ENCODE measurements around the gene FGF22.

FGF22 gene

GRCh38 chr19:615619-616018 lies 24.1 kb upstream of the FGF22 start:
- TF ChIP-seq EZH2 (IDR thresholded peaks at IDR 0.05; ENCODE audit: borderline replicate concordance, low read depth, low read length, severe bottlenecking) (no peak), CTCF (IDR thresholded peaks at IDR 0.05; ENCODE audit: borderline replicate concordance, extremely low read depth, low read length, poor library complexity, severe bottlenecking) (no peak)
- Histone ChIP-seq H3K4me1 (ENCODE audit: insufficient read depth, low read length) (peaks cover 16% of the 10 kb centered on the region), H3K9me3 (ENCODE audit: insufficient read depth, low read length, severe bottlenecking) (no peaks in the 10 kb centered on the region), H3K79me2 (ENCODE audit: insufficient read depth, low read length) (no peaks in the 10 kb centered on the region), H4K20me1 (ENCODE audit: insufficient read depth, low read length) (peaks cover 3% of the 10 kb centered on the region; the same call in 1 of the 2 replicates), H3K27ac (ENCODE audit: low read length) (no peak overlapping the region), H3K36me3 (ENCODE audit: insufficient read depth, low read length) (peaks cover 53% of the 10 kb centered on the region), H2AFZ (ENCODE audit: low read depth, low read length) (no peak overlapping the region), H3K27me3 (ENCODE audit: insufficient read depth, low read length, poor library complexity) (no peaks in the 10 kb centered on the region), H3K9ac (ENCODE audit: low read depth, low read length) (no peak overlapping the region), H3K4me2 (ENCODE audit: insufficient read depth, low read length) (no peak overlapping the region), H3K4me3 (ENCODE audit: low read depth in 1 of 2, low read length in 2 of 2) (no peak overlapping the region)
- no peak for DNase-seq
- ATAC-seq (ENCODE audit: insufficient read depth, low read depth) = no peak

- Histone ChIP-seq H3K9me3 (ENCODE audit: insufficient read depth, low read length, severe bottlenecking) (no peaks in the 10 kb centered on the region), H3K27me3 (ENCODE audit: insufficient read depth, low read length, poor library complexity) (no peaks in the 10 kb centered on the region), H2AFZ (ENCODE audit: low read depth, low read length) (no peak overlapping the region), H3K27ac (ENCODE audit: low read length) (no peak overlapping the region), H3K79me2 (ENCODE audit: insufficient read depth, low read length) (no peaks in the 10 kb centered on the region), H3K36me3 (ENCODE audit: insufficient read depth, low read length) (peaks cover 55% of the 10 kb centered on the region), H3K4me2 (ENCODE audit: insufficient read depth, low read length) (no peak overlapping the region), H3K9ac (ENCODE audit: low read depth, low read length) (no peak overlapping the region), H4K20me1 (ENCODE audit: insufficient read depth, low read length) (peaks cover 3% of the 10 kb centered on the region; the same call in 1 of the 2 replicates), H3K4me3 (ENCODE audit: low read depth in 1 of 2, low read length in 2 of 2) (no peak overlapping the region), H3K4me1 (ENCODE audit: insufficient read depth, low read length) (peaks cover 12% of the 10 kb centered on the region)
- no peak for TF ChIP-seq EZH2 (IDR thresholded peaks at IDR 0.05; ENCODE audit: borderline replicate concordance, low read depth, low read length, severe bottlenecking)
- TF ChIP-seq CTCF (IDR thresholded peaks at IDR 0.05; ENCODE audit: borderline replicate concordance, extremely low read depth, low read length, poor library complexity, severe bottlenecking) = no peak
- ATAC-seq (ENCODE audit: insufficient read depth, low read depth) = no peak
- DNase-seq = no peak
Measured at GRCh38 chr19:616062-616700, 23.5 kb upstream of the FGF22 start.

DNA sequence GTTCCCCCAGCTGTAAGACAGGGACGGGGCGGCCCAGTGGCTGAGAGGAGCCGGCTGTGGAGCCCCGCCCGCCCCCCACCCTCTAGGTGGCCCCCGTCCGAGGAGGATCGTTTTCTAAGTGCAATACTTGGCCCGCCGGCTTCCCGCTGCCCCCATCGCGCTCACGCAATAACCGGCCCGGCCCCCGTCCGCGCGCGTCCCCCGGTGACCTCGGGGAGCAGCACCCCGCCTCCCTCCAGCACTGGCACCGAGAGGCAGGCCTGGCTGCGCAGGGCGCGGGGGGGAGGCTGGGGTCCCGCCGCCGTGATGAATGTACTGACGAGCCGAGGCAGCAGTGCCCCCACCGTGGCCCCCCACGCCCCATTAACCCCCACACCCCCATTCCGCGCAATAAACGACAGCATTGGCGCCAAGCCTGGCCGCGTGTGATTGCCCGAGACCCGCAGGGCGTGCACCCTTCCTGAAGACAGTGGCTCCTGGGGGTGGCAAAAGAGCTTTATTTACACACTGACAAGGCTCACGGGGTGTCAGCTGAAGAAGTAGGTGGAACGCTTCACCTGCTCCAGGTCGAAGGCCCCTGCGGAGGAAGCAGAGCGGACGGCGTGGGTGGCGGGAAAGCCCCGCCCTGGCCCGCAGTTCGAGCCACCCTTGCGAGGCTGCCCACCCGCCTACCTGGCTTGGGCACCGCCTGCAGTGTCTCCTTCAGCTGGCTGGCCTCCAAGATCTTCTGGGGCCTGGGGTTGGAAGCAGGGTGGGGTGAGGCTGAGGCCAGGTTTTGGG lies 22.7 kb upstream of the FGF22 start:
- Histone ChIP-seq H3K27ac (ENCODE audit: low read length) (no peak overlapping the region), H3K9me3 (ENCODE audit: insufficient read depth, low read length, severe bottlenecking) (no peaks in the 10 kb centered on the region), H4K20me1 (ENCODE audit: insufficient read depth, low read length) (peaks cover 3% of the 10 kb centered on the region; the same call in 1 of the 2 replicates), H3K79me2 (ENCODE audit: insufficient read depth, low read length) (no peaks in the 10 kb centered on the region), H2AFZ (ENCODE audit: low read depth, low read length) (no peak overlapping the region), H3K36me3 (ENCODE audit: insufficient read depth, low read length) (peaks cover 62% of the 10 kb centered on the region), H3K4me2 (ENCODE audit: insufficient read depth, low read length) (no peak overlapping the region), H3K27me3 (ENCODE audit: insufficient read depth, low read length, poor library complexity) (no peaks in the 10 kb centered on the region), H3K4me1 (ENCODE audit: insufficient read depth, low read length) (peaks cover 4% of the 10 kb centered on the region), H3K9ac (ENCODE audit: low read depth, low read length) (no peak overlapping the region), H3K4me3 (ENCODE audit: low read depth in 1 of 2, low read length in 2 of 2) (no peak overlapping the region)
- ATAC-seq (ENCODE audit: insufficient read depth, low read depth) (no peak), DNase-seq (no peak)
- no peak for TF ChIP-seq CTCF (IDR thresholded peaks at IDR 0.05; ENCODE audit: borderline replicate concordance, extremely low read depth, low read length, poor library complexity, severe bottlenecking)
- TF ChIP-seq EZH2 (IDR thresholded peaks at IDR 0.05; ENCODE audit: borderline replicate concordance, low read depth, low read length, severe bottlenecking) = no peak
